Anterior cingulate cortex (tissue), 58 donors: Measurements from ENCODE around the gene ITIH5.
"Not testable (repeated sequence)": the region's sequence is repeated elsewhere in the genome, so short reads cannot be mapped to it uniquely, and the experiment has no call there.

Experiments
- DNase-seq, 58 donors: peaks; one replicate each; lab custom pipeline; 2025; lab: John Stamatoyannopoulos, UW

Gene ITIH5

GRCh38 chr10:7666253-7667023 is at the start of gene ITIH5:
ITIH5 (minus strand) TSS chr10:7666966; CDS start chr10:7666892, 74 bp downstream.
- DNase-seq: no peak

GRCh38 chr10:7715515-7715914 is 48.7 kb upstream of the ITIH5 start:
- DNase-seq: no peak

- DNase-seq: not testable (repeated sequence)
Measured at GRCh38 chr10:7711075-7711474, 44.3 kb upstream of the ITIH5 start.

- no peak for DNase-seq
Measured at GRCh38 chr10:7710446-7710845, 43.7 kb upstream of the ITIH5 start.

GRCh38 chr10:7708832-7709231 is 42.1 kb upstream of the ITIH5 start:
- no peak for DNase-seq

GRCh38 chr10:7707858-7708622 is 41.3 kb upstream of the ITIH5 start:
- no peak for DNase-seq

- no peak for DNase-seq
Measured at GRCh38 chr10:7707102-7707501, 40.3 kb upstream of the ITIH5 start.

GRCh38 chr10:7706534-7707073 is 39.8 kb upstream of the ITIH5 start:
- DNase-seq: no peak

- DNase-seq: no peak
Measured at GRCh38 chr10:7705341-7705740, 38.6 kb upstream of the ITIH5 start.

GRCh38 chr10:7704071-7705016 is 37.6 kb upstream of the ITIH5 start:
- no peak for DNase-seq

- DNase-seq: no peak
Measured at GRCh38 chr10:7703140-7703539, 36.4 kb upstream of the ITIH5 start, which contains the start of gene ITIH2. ITIH2 (plus strand) TSS chr10:7703316; CDS start chr10:7703435, 119 bp downstream.

- no peak for DNase-seq
Measured at GRCh38 chr10:7702288-7702812, 35.6 kb upstream of the ITIH5 start.

- no peak for DNase-seq
Measured at GRCh38 chr10:7701158-7701742, 34.5 kb upstream of the ITIH5 start.

GRCh38 chr10:7700577-7701125 is 33.9 kb upstream of the ITIH5 start:
- no peak for DNase-seq

GRCh38 chr10:7697426-7697825 is 30.7 kb upstream of the ITIH5 start:
- no peak for DNase-seq

GRCh38 chr10:7696545-7696944 is 29.8 kb upstream of the ITIH5 start:
- DNase-seq: peak in 25 of 58 donors; percentile 1 to 57 (median 7)

- DNase-seq: not testable (repeated sequence)
Measured at GRCh38 chr10:7693194-7693593, 26.4 kb upstream of the ITIH5 start.

- not testable (repeated sequence) for DNase-seq
Measured at GRCh38 chr10:7692368-7692767, 25.6 kb upstream of the ITIH5 start.

- not testable (repeated sequence) for DNase-seq
Measured at GRCh38 chr10:7690885-7691597, 24.3 kb upstream of the ITIH5 start.
